RWPE1 (cell line): ENCODE data around the gene KRTAP5-8.

Experiments used
- CTCF ChIA-PET: fragments of 350-600 bp; sonication (Branson Sonifier 250); formaldehyde crosslinking; extraction: SDS; loops from one replicate; lab custom pipeline; 2021; lab: Yijun Ruan, JAX
- POLR2A ChIA-PET: fragments of 400-600 bp; formaldehyde crosslinking; extraction: SDS; loops from one replicate; lab custom pipeline; 2020; ENCODE audit warnings: antibody characterized with exemption; ENCODE audit not compliant: low non-redundant PET; lab: Yijun Ruan, JAX
- DNase-seq: peaks from one replicate; pipeline ENCODE4 v3.0.0; 2012; ENCODE audit warnings: low spot score
- H3K27ac ChIP-seq: fragments of 450-650 bp; 2 replicates; pipeline ENCODE4 v1.5.1; 2017
- TF ChIP-seq, protein P1 (sequence below): fragments of 450-650 bp; conservative IDR thresholded peaks from 2 replicates; pipeline ENCODE4 v1.5.1; 2017; ENCODE audit warnings: low read depth, mild to moderate bottlenecking

Gene KRTAP5-8

DNA sequence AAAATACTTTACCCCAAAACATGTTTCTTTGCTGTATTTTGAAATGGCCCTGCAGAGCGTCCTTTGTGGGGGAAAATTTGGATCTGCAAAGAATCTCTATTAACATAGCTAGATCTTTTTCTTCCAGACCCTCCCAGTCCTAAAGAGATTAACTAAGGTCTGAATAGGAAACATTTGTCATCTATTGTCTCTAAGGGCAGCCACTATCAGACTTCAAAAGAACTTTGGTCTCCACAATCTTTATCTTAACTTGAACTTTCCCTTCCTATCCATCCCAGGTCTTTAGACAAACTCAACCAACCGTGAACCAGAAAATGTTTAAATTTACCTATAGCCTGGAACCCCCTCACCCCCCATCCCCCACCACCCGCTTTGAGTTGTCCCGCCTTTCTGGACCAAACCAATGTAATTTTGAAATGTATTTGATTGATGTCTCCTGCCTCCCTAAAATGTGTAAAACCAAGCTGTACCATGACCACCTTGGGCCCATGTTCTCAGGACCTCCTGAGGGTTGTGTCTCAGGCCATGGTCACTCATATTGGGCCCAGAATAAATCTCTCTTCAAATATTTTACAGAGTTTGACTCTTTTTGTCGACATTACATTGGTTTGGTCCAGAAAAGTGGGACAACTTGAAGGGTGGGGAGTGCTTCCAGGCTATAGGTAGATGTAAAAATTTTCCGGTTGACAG lies 6.8 kb downstream of the KRTAP5-8 start:
- no peak for DNase-seq
- ChIA-PET POLR2A (no interaction called here), CTCF (no interaction called here)
- H3K27ac ChIP-seq, result no peak overlapping the region
- TF ChIP-seq, protein P1, sequence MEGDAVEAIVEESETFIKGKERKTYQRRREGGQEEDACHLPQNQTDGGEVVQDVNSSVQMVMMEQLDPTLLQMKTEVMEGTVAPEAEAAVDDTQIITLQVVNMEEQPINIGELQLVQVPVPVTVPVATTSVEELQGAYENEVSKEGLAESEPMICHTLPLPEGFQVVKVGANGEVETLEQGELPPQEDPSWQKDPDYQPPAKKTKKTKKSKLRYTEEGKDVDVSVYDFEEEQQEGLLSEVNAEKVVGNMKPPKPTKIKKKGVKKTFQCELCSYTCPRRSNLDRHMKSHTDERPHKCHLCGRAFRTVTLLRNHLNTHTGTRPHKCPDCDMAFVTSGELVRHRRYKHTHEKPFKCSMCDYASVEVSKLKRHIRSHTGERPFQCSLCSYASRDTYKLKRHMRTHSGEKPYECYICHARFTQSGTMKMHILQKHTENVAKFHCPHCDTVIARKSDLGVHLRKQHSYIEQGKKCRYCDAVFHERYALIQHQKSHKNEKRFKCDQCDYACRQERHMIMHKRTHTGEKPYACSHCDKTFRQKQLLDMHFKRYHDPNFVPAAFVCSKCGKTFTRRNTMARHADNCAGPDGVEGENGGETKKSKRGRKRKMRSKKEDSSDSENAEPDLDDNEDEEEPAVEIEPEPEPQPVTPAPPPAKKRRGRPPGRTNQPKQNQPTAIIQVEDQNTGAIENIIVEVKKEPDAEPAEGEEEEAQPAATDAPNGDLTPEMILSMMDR, result no peak

DNA sequence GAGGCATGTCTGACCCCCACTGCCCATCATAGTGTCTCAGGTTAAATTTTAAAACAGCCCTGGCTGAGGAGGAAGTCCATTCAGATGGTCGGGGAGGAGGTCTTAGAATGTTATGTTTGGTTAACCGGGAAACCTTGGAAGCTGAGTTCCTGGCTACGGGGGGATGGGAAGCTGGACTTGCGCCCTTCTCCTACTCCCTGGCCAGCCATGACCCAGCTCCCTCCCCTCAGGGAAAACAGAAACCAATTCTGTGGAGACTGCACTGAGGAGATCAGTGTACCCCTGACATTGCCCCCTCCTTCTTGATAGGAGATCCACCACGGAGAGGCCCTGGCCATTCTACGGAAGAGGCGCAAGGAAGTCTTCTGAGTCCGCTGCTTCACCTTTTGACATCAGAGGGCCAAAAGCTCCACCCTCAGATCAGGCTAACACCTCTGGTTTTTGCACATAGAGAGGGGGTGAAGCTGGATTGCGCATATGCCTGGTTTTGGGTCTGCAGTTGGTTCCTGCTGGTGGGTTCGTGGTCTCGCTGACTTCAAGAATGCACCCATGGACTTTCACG lies 7.7 kb downstream of the KRTAP5-8 start:
- TF ChIP-seq, protein P1, result no peak
- POLR2A ChIA-PET, result no interaction called here
- CTCF ChIA-PET, result no interaction called here
- DNase-seq, result no peak
- H3K27ac ChIP-seq, result no peak overlapping the region

DNA sequence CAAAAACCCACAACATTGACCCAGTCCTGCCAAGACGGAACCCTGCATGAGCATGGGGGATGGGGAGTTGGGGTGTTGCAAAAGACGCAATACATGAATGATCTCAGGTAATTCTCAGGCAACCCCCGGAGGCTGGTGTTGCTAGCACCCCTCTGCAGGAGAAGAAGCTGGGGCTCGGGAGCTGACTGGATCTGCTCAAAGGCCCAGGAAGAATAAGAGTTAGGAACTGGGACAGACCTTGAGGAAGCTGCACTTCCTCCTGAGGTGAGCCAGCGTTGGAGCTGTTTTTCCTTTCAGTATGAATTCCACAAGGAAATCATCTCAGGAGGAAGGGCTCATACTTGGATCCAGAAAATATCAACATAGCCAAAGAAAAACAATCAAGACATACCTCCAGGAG lies 10.3 kb downstream of the KRTAP5-8 start, which contains the start of gene KRTAP5-9:
KRTAP5-9 (plus strand) TSS at position 301 of the 400 bp plus-strand sequence. CDS start 238 bp downstream, outside the sequence.
- DNase-seq, result no peak
- TF ChIP-seq, protein P1, result no peak
- ChIA-PET POLR2A (no interaction called here), CTCF (interaction anchor here (0.6 kb wide), 1 partner anchor 297 kb away, joined by 3 read pairs; no protein-coding TSS in a partner anchor)
- no peak within 1 kb of the TSS for H3K27ac ChIP-seq

DNA sequence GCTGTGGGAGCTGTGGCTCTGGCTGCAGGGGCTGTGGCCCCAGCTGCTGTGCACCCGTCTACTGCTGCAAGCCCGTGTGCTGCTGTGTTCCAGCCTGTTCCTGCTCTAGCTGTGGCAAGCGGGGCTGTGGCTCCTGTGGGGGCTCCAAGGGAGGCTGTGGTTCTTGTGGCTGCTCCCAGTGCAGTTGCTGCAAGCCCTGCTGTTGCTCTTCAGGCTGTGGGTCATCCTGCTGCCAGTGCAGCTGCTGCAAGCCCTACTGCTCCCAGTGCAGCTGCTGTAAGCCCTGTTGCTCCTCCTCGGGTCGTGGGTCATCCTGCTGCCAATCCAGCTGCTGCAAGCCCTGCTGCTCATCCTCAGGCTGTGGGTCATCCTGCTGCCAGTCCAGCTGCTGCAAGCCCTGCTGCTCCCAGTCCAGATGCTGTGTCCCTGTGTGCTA lies 10.9 kb downstream of the KRTAP5-8 start:
- DNase-seq, result no peak
- ChIA-PET POLR2A (no interaction called here), CTCF (interaction anchor here (0.6 to 1.3 kb wide), 2 partner anchors 31 to 297 kb away, joined by 3 read pairs; no protein-coding TSS in a partner anchor)
- TF ChIP-seq, protein P1, result no peak
- H3K27ac ChIP-seq, result no peak overlapping the region

DNA sequence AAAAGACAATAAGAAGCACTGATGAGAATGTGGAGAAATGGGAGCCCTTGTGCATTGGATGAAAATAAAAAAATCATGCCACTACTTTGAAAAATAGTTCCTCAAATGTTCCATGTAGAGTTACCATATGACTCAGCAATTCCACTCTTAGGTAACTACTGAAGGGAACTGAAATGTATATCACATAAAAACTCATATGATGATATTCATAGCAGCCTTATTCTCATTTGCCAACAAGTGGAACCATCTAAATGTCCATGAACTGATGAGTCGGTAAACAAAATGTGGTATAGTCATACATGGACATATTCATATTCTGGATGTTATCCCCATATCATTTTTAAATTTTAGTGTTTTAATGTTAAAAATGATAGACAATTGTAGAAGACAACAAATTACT lies 13.9 kb downstream of the KRTAP5-8 start:
- H3K27ac ChIP-seq, result no peak overlapping the region
- POLR2A ChIA-PET, result no interaction called here
- CTCF ChIA-PET, result interaction anchor here (0.7 to 1.2 kb wide), 2 partner anchors 83 to 708 kb away, joined by 3 to 5 read pairs; no protein-coding TSS in a partner anchor
- TF ChIP-seq, protein P1, result no peak
- DNase-seq, result no peak

DNA sequence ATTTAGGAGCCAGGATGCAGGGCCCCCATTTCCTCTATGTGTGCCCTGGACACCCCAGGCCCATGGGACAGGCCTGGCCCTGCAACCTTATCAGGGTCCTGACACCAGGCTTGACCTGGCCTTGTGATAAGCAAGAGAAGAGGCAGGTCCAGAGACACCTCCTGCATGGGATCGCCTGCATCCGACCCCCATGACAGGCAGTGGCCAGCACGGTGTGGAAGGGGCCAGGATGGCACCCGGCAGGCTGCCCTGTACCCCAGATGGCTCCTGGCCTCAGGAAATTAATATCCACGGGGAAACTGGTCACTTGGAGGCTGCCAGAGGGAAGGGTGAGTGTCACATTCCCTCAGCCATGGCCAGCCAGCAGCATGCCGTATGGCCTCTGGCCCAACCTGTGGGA lies 17.2 kb downstream of the KRTAP5-8 start:
- TF ChIP-seq, protein P1, result no peak
- no peak overlapping the region for H3K27ac ChIP-seq
- DNase-seq, result no peak
- ChIA-PET POLR2A (no interaction called here), CTCF (no interaction called here)
